Gastroesophageal sphincter (tissue), 3 donors: Measurements from ENCODE around the gene LRP1-AS.

Experiments used
- CTCF ChIP-seq, 4 experiments: fragments of 200-600 bp in 2 of 4; fragments of 450-650 bp in 2 of 4; sonication (generic) in 1 of 4; IDR thresholded peaks; one replicate each; pipeline ENCODE4 v1.5.1; 2017 to 2019; ENCODE audit warnings: antibody characterized with exemption in 4 of 4, mild to moderate bottlenecking in 2 of 4, moderate library complexity in 2 of 4
- EP300 ChIP-seq: sonication (generic); formaldehyde crosslinking; IDR thresholded peaks from one replicate; pipeline ENCODE4 v1.6.1; 2017; ENCODE audit warnings: antibody characterized with exemption, mild to moderate bottlenecking
- POLR2A ChIP-seq, 2 donors: fragments of 450-650 bp; IDR thresholded peaks; one replicate each; pipeline ENCODE4 v1.6.1; 2017; ENCODE audit warnings: antibody characterized with exemption in 2 of 2, mild to moderate bottlenecking in 2 of 2, moderate library complexity in 1 of 2
- POLR2AphosphoS5 ChIP-seq: sonication (generic); formaldehyde crosslinking; IDR thresholded peaks from one replicate; pipeline ENCODE4 v1.6.1; 2017; ENCODE audit warnings: antibody characterized with exemption

- TF ChIP-seq CTCF (IDR thresholded peaks at IDR 0.05) (no peak), POLR2AphosphoS5 (no peak), EP300 (no peak), POLR2A (IDR thresholded peaks at IDR 0.05) (no peak)
Observed at GRCh38 chr12:57178213-57178612, 30.8 kb upstream of the LRP1-AS start.
